CD14-positive monocyte (primary cell): ENCODE measurements around the gene TUT1. TPM values are rescaled to one million over a fixed set of nuclear protein-coding genes. Genes with fewer than 3 reads are reported as not detected.

ENCODE experiments used
- DNase-seq, 3 donors: peaks; one replicate each; pipeline ENCODE4 v3.0.0-alpha.2; 2011 to 2022
- H2AFZ ChIP-seq: 2 replicates; pipeline ENCODE4 v1.6.0; 2012; ENCODE audit warnings: mild to moderate bottlenecking, low read depth, low read length, inconsistent platforms; ENCODE audit not compliant: insufficient read depth, poor library complexity, severe bottlenecking
- H3K27ac ChIP-seq, 2 donors: 1 replicate in 1 of 2; 2 replicates in 1 of 2; pipeline ENCODE4 v1.5.1; 2012 to 2013; ENCODE audit warnings: low read length in 2 of 2, control low read depth in 1 of 2, inconsistent platforms in 1 of 2, low read depth in 1 of 2, mild to moderate bottlenecking in 1 of 2
- H3K27me3 ChIP-seq, 2 donors: one replicate each; pipeline versions ENCODE4 v1.6.0 to v1.6.1; 2011 to 2013; ENCODE audit warnings: low read length in 2 of 2; ENCODE audit not compliant: control insufficient read depth in 2 of 2, insufficient read depth in 2 of 2
- H3K36me3 ChIP-seq, 2 donors: replicated peaks in 1 of 2; 1 replicate in 1 of 2; 2 replicates in 1 of 2; pipeline versions ENCODE4 v1.5.1 to v1.6.1; 2012 to 2013; ENCODE audit warnings: low read length in 2 of 2, control low read depth in 1 of 2, inconsistent platforms in 1 of 2, mild to moderate bottlenecking in 1 of 2; ENCODE audit not compliant: insufficient read depth in 2 of 2, control insufficient read depth in 1 of 2
- H3K4me1 ChIP-seq, 2 donors: 1 replicate in 1 of 2; 2 replicates in 1 of 2; pipeline versions ENCODE4 v1.5.1 to v1.6.1; 2012 to 2013; ENCODE audit warnings: low read length in 2 of 2, control low read depth in 1 of 2, inconsistent platforms in 1 of 2, mild to moderate bottlenecking in 1 of 2, moderate library complexity in 1 of 2; ENCODE audit not compliant: insufficient read depth in 2 of 2, control insufficient read depth in 1 of 2
- H3K4me2 ChIP-seq: replicated peaks from 2 replicates; pipeline ENCODE3; 2012; ENCODE audit warnings: low read length, moderate library complexity, mild to moderate bottlenecking; ENCODE audit not compliant: poor library complexity, severe bottlenecking; ENCODE audit errors: extremely low read depth
- H3K4me3 ChIP-seq, 3 experiments: fragments of 200-600 bp in 1 of 3; sonication (generic) in 1 of 3; replicated peaks in 1 of 3; 1 replicate in 2 of 3; 2 replicates in 1 of 3; pipeline ENCODE4 v1.5.1; 2011 to 2013; ENCODE audit warnings: low read length in 3 of 3, mild to moderate bottlenecking in 3 of 3, control low read depth in 2 of 3, low read depth in 2 of 3, inconsistent platforms in 1 of 3, moderate library complexity in 1 of 3
- H3K79me2 ChIP-seq: 2 replicates; pipeline ENCODE4 v1.6.0; 2012; ENCODE audit warnings: mild to moderate bottlenecking, control low read depth, inconsistent platforms, low read length, moderate library complexity; ENCODE audit not compliant: insufficient read depth
- H3K9ac ChIP-seq: 2 replicates; pipeline ENCODE4 v1.6.0; 2017; ENCODE audit warnings: low read length, mild to moderate bottlenecking; ENCODE audit not compliant: insufficient read depth, poor library complexity, severe bottlenecking
- H3K9me3 ChIP-seq, 2 donors: replicated peaks in 1 of 2; 1 replicate in 1 of 2; 2 replicates in 1 of 2; pipeline versions ENCODE4 v1.5.1 to v1.6.1; 2012 to 2013; ENCODE audit warnings: low read length in 2 of 2, control low read depth in 1 of 2; ENCODE audit not compliant: control insufficient read depth in 1 of 2, insufficient read depth in 1 of 2
- H4K20me1 ChIP-seq: 2 replicates; pipeline ENCODE4 v1.6.0; 2012; ENCODE audit warnings: mild to moderate bottlenecking, low read length, control low read depth, moderate library complexity; ENCODE audit not compliant: insufficient read depth
- H3K27ac Mint-ChIP-seq, 7 donors: one replicate each; pipeline ENCODE4 v1.8.0; 2020; ENCODE audit warnings: mild to moderate bottlenecking in 7 of 7, mixed read lengths in 7 of 7, moderate library complexity in 6 of 7, inconsistent platforms in 2 of 7
- H3K27me3 Mint-ChIP-seq, 3 donors: one replicate each; pipeline ENCODE4 v1.8.0; 2021 to 2022; ENCODE audit warnings: low read depth in 3 of 3, mild to moderate bottlenecking in 3 of 3, mixed read lengths in 3 of 3, moderate library complexity in 3 of 3, inconsistent platforms in 1 of 3
- H3K36me3 Mint-ChIP-seq, 2 donors: one replicate each; pipeline ENCODE4 v1.8.0; 2020; ENCODE audit warnings: mixed read lengths in 2 of 2, inconsistent platforms in 1 of 2, mild to moderate bottlenecking in 1 of 2
- H3K4me1 Mint-ChIP-seq: one replicate; pipeline ENCODE4 v1.8.0; 2020; ENCODE audit warnings: mild to moderate bottlenecking, mixed read lengths
- H3K4me3 Mint-ChIP-seq, 2 donors: one replicate each; pipeline ENCODE4 v1.8.0; 2020; ENCODE audit warnings: mild to moderate bottlenecking in 2 of 2, mixed read lengths in 2 of 2, moderate library complexity in 1 of 2
- H3K9me3 Mint-ChIP-seq, 7 donors: one replicate each; pipeline ENCODE4 v1.8.0; 2020 to 2022; ENCODE audit warnings: mixed read lengths in 7 of 7, mild to moderate bottlenecking in 6 of 7, moderate library complexity in 6 of 7, inconsistent platforms in 2 of 7
- WGBS: methylation state at CpG from one replicate; pipeline ENCODE4 v1.1.5; 2013; ENCODE audit warnings: missing lambda C conversion rate; ENCODE audit not compliant: insufficient coverage; 5-methylcytosine and 5-hydroxymethylcytosine counted together
- intact Hi-C, 2 donors: fragments of 100-400 bp; cut with micrococcal nuclease; formaldehyde crosslinking; loops; one replicate each; pipeline versions ENCODE4 v1.15.0 to v1.15.1; 2023
- polyA plus RNA-seq, 3 donors: library from polyadenylated mRNA; depleted of rRNA in 1 of 3; unstranded in 2 of 3; stranded (reverse) in 1 of 3; fragments of 300-500 nt in 2 of 3; fragments of >200 nt in 1 of 3; fragmentation: Illumina TruSeq in 2 of 3; gene quantifications; 1 replicate in 2 of 3; 2 replicates in 1 of 3; pipeline ENCODE4 v1.2.3, GENCODE V29; 2012 to 2021
- TF ChIP-seq, protein P1 (sequence below): fragments of 200-600 bp; IDR thresholded peaks from one replicate; pipeline ENCODE4 v1.8.0; 2022; ENCODE audit warnings: antibody characterized with exemption, mild to moderate bottlenecking

TUT1 gene
- polyA plus RNA-seq, 3 donors: 1.8 to 16.3 (median 2.1) TPM

DNA sequence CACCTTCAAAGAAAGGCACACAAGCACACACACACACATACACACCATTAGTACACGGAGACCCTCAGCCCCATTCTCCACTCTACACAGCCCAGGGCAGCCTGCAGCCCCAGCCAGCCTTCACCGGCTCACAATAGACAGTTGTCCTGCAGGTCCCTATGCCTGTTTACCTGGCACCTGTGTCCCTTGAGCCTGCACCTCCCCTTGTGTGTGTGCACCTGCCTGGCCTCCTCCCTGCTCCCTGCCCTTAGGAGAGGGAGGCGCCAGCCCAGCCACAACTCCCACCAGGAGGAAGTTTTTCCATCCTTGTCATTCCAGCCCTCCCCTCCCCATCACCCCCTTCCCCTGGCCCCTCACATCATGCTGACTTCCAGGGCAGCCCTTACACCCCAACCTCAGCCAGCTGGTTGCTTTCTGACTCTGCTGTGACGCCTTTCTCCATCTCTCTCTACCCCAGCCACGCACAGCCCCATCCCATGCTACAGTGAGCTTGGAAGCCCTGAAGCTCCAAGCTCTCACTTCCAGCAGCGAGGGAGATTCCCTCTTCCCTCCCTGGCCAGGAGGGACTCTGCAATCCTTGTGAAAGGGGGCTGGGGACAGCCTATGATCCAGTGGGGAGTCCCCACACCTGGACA, 49.1 kb downstream of the TUT1 start:
- H3K9me3 ChIP-seq: no peaks in the 10 kb centered on the region
- Mint-ChIP-seq H3K4me1 (peaks cover 67% of the 10 kb centered on the region), H3K4me3 (peak overlapping the region; percentile 96 to 98), H3K9me3 (peaks cover 0 to 3% (median 0%) of the 10 kb centered on the region in 7 donors), H3K36me3 (peaks cover 7 to 50% of the 10 kb centered on the region in 2 donors), H3K27ac (peak overlapping the region; percentile 93 to 100 (median 96)), H3K27me3 (peaks cover 0 to 7% (median 0%) of the 10 kb centered on the region in 3 donors)
- H2AFZ ChIP-seq: no peak overlapping the region
- peak overlapping the region; percentile 83 to 96 (median 87) for H3K4me3 ChIP-seq
- peak overlapping the region; percentile 94 for H3K4me2 ChIP-seq
- peaks cover 93% of the 10 kb centered on the region for H4K20me1 ChIP-seq
- TF ChIP-seq, protein P1, sequence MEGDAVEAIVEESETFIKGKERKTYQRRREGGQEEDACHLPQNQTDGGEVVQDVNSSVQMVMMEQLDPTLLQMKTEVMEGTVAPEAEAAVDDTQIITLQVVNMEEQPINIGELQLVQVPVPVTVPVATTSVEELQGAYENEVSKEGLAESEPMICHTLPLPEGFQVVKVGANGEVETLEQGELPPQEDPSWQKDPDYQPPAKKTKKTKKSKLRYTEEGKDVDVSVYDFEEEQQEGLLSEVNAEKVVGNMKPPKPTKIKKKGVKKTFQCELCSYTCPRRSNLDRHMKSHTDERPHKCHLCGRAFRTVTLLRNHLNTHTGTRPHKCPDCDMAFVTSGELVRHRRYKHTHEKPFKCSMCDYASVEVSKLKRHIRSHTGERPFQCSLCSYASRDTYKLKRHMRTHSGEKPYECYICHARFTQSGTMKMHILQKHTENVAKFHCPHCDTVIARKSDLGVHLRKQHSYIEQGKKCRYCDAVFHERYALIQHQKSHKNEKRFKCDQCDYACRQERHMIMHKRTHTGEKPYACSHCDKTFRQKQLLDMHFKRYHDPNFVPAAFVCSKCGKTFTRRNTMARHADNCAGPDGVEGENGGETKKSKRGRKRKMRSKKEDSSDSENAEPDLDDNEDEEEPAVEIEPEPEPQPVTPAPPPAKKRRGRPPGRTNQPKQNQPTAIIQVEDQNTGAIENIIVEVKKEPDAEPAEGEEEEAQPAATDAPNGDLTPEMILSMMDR: no peak
- intact Hi-C loops: loop anchor here (5.0 to 10.0 kb wide), 4 partner anchors 45 to 570 kb away; no protein-coding TSS in a partner anchor
- H3K27me3 ChIP-seq: no peaks in the 10 kb centered on the region
- WGBS: 67% methylated on average over 1 of the region's 6 CpGs
- peaks cover 10% of the 10 kb centered on the region in 2 donors for H3K36me3 ChIP-seq
- peak in 1 of 3 donors; percentile 18 for DNase-seq
- H3K27ac ChIP-seq: peak overlapping the region; percentile 82 to 99
- peaks cover 72 to 74% of the 10 kb centered on the region in 2 donors for H3K4me1 ChIP-seq
- peaks cover 100% of the 10 kb centered on the region for H3K79me2 ChIP-seq
- H3K9ac ChIP-seq: peak overlapping the region; percentile 100

DNA sequence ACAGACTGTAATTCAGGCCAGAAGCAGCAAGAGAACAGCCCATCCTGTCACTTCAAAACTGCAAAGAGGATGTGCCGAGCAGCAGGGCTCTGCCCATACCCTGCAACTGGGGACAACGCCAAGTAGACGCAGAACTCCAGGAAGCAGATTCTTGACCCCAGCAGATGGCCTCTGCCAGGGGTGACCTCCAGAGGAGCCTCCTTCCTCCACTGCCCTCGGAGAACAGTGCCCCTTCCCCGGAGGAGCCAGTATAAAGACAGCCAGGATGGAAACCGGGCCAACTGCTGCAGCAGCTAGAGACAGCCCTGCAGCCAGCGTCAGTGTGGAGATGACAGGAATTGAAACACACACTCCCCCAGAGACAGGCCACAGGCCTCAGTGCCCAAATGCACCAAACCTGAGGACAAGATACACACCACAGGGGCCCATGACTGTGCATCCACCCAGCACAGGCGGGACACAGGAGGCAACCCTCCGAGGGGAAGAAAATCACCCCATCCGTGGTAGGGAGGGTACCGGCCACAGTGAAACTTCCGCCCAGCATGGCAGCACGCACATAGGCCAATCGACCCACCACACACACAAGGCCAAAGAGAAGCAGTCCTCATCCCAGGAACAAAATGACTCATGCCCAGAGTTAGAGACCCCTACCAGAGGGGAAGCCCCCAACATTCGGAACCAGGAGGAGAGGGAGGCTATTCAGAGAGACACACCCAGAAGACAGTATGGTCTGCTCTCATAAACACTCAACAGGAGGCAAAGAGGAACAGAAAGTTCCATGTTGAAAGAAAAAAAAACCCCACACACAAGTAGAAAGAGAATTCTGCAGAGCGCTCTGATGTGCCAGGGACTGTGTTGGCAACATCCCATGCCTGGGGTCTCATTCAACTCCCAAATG, 50.3 kb downstream of the TUT1 start:
- Histone ChIP-seq H3K27ac (peak overlapping the region; percentile 82 to 99), H3K4me1 (peaks cover 68 to 70% of the 10 kb centered on the region in 2 donors), H2AFZ (peak overlapping the region; percentile 5), H3K79me2 (peaks cover 100% of the 10 kb centered on the region), H3K27me3 (no peaks in the 10 kb centered on the region), H3K9ac (peak overlapping the region; percentile 100), H3K36me3 (peaks cover 16 to 17% of the 10 kb centered on the region in 2 donors), H3K9me3 (no peaks in the 10 kb centered on the region), H3K4me2 (peak overlapping the region; percentile 94), H3K4me3 (peak overlapping the region; percentile 20 to 87 (median 32)), H4K20me1 (peaks cover 100% of the 10 kb centered on the region)
- peaks cover 14 to 60% of the 10 kb centered on the region in 2 donors for H3K36me3 Mint-ChIP-seq
- 14% methylated on average over 10 of the region's 16 CpGs for whole genome bisulfite sequencing
- peaks cover 67% of the 10 kb centered on the region for H3K4me1 Mint-ChIP-seq
- peaks cover 0 to 5% (median 0%) of the 10 kb centered on the region in 7 donors for H3K9me3 Mint-ChIP-seq
- intact Hi-C loops: loop anchor here (2.0 to 10.0 kb wide), 5 partner anchors 18 to 569 kb away; no protein-coding TSS in a partner anchor
- peak overlapping the region; percentile 96 to 98 for H3K4me3 Mint-ChIP-seq
- peak; percentile 75 to 96 (median 89) for DNase-seq
- TF ChIP-seq, protein P1: no peak
- peaks cover 0 to 7% (median 0%) of the 10 kb centered on the region in 3 donors for H3K27me3 Mint-ChIP-seq
- peak overlapping the region; percentile 93 to 100 (median 96) for H3K27ac Mint-ChIP-seq
